AG08396 (cell line): ENCODE results near the gene GORASP2.
"Not testable (repeated sequence)": the region's sequence is repeated elsewhere in the genome, so short reads cannot be mapped to it uniquely, and the experiment has no call there.

Experiments
- DNase-seq: peaks from one replicate; pipeline ENCODE4 v3.0.0; 2012; ENCODE audit warnings: low spot score, mixed read lengths

GORASP2 gene

DNA sequence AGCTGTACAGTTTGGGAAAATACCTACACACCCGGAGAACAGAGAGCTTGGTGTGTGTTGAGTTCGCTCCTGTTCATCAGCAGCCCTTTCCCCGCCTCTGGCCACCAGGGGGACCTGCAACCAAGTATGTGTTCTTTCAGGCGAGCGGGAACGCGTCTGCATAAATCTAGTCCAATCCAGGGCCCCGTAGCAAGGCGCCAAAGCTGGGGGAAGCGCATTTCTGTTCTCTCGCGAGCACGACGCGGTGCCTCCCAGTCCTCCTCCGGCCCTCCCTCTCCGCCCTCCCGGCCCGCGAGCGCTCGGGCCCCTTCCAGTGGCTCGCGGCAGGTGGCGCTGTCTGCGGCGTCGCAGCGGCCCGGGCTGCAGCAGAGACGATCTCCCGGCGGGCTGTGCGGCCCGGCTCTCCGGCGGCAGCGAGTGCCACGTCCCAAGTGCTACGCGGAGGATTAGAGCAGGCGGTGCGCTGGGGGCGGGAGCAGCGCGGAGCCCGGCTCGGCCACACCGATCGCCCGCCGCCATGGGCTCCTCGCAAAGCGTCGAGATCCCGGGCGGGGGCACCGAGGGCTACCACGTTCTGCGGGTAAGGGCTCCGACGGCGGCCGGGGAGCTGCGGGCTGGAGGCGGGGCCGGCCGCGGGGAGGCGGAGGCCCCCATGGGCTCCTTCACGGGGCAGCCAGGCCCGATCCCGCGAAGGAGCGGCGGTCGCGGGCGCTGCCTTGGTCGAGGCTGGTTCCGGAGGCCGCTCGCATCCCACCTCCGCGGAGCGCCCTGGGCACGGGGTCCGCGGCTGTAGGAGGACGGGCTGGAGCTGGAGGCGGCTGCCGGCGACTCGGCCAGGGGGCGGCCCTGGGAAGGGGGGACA lies at the start of gene GORASP2:
Gene GORASP2, plus strand, starts transcription at position 430 of the 862 bp plus-strand sequence. Its CDS starts 88 bp downstream, at position 518.
- DNase-seq: peak; percentile 99

DNA sequence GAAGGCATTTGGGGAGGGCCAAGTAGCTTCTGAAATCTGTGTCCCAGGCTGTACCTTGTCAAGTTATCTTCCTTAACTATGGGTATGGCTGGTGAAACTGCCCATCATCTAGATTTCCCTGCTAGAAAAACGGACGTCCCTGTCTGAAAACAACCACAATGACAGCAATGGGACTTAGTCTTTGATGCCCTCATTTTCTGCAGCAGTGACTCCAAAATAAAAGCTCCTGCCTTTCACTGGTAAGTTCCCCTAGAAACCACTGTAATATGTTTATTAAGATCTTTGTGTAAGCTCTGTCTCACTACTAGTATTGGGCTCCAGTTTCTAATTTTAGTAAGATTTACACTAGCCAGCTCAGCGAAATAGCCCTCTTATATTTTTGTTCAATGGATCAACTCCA lies 47.2 kb upstream of the GORASP2 start:
- no peak for DNase-seq

DNA sequence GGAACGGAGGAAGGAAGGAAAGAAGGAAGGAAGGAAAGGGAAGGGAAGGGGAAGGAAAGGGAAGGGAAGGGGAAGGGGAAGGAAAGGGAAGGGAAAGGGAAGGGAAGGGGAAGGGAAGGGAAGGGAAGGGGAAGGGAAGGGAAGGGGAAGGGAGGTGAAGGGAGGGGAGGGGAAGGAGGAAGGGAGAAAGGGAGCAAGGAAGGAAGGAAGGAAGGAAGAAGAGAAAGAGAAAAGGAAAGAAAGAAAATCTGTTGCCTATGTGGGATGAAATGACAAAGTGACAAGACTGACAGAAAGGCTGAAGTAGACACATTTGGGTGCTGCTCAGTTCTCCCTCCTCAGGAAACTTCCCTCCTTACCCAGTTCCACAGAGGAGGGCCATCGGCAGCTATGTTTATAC lies 46.3 kb upstream of the GORASP2 start:
- DNase-seq: no peak

DNA sequence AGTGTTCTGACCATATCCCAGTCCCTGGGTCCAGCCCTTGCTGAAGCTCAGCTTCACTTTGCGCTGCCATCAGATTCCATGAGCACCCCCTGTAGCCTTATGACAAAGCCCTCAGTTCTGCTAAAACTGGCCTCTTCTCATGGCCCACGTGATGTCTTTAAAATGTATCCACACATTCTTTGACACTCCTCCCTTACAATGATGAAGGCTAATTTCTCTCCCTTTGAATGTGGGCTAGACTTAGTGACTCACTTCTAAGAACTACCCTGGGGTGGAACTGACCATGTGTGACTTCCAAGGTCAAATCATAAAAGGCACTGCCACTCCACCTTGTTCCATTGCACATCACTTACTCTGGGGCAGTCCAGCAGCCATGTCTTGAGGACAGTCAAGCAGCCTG lies 45.4 kb upstream of the GORASP2 start:
- no peak for DNase-seq

DNA sequence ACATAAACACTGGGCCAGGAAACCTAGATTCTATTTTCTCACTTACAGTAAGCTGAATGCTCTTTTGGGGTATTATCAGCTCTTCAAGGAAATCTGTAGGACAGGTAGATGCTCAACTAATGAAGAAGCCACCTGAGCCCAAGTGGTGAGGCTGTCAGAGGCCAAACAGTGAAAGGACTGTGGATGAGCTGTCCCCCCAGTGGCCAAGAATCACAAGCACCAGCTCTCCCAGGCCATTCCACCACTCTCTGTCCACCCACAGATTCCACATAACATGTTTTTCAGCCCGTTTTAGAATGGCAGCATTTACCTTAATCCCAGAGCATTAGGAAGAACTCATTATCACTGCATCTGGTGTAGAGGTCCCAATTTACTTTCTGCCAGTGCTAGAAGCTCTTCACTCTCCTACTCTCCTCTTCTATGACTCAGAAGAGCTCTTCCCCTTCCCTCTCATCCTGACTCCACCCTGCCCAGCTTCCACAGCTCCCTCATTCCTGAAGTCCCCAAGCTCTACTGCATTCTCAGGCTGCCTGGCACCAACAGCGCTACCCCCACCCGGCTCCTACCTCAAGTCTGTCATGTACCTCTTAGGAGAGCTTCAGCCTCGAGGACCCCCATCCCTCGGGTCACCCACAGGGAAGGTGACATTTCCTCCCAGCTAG lies 43.8 kb upstream of the GORASP2 start:
- no peak for DNase-seq

DNA sequence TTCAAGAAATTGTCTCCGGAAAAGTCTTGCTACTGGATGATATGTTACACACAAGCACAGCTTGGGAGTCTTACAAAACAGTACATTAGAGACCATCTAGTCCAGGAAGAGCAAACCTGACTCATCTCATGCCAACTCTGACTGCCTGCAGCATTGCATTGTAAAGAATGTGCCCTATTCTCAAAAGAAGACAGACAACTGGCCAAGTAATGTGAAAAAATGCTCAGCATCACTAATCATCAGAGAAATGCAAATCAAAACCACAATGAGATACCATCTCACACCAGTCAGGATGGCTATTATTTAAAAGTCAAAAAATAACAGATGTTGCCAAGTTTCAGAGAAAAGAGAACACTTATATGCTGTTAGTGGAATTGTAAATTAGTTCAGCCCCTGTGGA lies 42.7 kb upstream of the GORASP2 start:
- peak; percentile 27 for DNase-seq

DNA sequence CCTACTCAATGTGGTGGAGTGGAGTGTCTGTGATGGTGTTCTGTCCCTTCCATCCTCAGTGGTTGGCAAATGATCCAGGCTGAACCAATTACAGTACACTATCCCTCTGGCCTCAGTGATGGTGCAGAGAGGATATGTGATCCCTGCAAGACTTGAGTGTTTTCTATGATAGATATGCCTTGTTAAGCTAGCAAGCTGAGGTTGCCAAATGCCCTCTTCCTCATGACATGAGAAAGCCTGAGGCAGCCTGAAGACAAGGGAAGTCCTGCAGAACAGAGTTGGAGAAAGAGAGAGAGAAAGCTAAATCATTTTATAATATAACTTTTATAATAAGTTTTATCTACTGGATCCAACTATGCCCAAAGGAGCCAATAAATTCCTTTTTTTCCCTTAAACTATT lies 41.6 kb upstream of the GORASP2 start:
- DNase-seq: no peak

DNA sequence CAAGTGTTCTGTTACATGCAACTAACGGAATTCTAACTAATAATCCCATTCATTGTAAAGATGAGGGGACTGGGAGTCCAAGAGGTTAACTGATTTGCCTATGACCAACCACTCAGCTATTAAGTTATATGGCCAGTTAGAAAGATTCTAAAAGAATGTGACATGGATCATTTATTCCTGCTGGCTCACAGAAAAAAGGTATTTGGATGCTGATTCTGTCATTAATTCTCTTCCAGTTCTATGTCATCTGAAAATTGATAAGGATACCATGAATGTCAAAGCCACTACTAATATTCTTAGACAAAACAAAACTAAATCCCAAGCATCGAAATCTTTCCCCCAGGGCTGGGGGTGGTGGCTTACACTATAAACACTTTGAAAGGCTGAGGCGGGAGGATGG lies 41.2 kb upstream of the GORASP2 start:
- no peak for DNase-seq

DNA sequence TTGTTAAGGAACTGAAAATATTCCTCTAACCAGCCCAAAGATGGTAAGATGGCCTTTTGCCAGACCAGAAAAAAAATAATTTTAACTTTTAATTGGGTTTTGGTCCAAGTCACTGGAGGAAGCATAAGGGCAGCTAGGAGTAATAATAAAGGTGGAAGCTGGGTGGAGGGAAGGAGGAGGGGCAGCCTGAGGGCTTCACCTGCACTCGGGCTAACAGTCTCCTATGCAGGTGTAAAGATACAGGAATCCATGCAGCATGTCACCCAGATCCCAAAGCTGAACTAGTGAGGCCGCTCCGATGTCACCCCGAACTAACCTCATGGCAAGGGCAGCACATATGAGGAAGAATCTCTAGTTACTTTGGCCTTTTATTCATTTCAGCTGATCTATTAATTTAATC lies 37.2 kb upstream of the GORASP2 start:
- no peak for DNase-seq

DNA sequence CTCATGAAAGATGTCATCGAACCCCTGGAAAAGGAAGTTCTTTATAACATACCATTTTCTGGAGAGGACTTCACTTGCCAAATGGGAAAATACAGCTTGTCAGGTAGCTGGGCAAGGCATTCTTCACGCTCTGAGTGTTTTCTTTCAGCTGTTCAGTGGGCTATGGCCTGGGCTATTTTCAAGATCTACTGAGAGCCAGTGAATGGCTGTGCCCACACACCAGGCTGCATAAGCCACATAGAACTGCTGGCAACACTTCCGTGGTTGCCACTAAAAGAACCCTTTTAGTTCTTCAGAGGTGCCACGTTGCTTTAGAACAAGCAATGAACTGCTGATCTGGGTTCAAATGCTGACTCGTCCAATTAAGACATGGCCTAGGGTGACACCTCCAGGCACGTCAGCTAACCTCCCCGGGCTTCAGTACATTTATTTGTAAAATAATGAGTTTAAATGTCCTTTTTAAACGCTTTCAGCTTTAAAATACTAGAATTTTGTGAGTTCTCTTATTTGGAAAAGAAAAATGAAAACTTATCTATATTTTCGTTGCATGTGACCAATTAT lies 36.6 kb upstream of the GORASP2 start:
- no peak for DNase-seq

DNA sequence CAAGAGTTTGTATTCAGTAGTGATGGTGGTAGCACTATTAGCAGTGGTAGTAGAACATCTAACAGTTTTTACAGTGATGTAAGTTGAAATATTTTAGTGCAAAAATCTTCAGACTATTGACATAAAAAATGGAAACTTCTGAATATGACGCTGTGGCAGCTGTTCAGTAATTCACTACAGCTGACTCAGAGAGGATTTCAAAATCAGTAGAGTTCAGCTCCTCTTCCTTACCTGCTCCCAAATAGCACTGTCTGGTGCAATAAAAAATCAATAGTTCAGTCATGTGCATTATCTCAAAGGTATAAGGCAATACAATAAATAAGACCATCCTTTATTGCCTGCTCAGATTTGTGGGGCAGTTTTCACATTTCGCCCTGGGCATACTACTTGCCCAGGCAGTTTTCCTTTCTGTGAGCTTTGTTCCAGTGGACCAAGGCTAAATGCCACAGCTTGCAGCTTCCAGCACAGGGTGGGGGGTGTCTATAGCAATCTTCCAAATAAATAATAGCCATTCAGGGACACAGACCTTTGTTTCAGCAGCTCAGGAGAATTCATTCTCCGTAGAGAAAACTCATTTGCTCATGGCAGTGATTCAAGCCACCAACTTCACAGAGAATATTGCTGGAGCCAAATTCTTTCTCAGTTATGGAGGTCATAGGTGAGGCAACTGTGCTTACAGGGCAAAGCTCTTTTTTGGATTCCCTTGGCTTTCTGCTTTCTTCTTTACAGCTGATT lies 33.9 kb upstream of the GORASP2 start:
- no peak for DNase-seq

DNA sequence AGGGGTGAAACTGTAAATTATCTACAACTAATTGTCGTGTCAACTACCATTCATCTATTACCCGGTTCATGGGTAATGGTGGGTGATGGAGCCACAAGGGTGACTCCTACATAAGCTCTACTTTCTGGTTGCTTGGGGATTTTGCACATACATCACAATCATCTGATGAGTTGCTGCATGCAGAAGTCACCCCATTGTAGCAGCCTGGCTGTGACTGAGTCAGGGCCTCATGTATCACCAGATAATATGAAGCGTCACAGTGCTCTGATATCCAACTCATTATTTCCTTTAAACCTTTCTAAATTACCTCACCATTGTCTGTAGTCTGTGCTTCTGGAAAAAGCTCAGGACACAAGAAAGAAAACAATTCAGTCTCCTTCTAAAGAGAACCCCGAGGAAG lies 32.4 kb upstream of the GORASP2 start:
- no peak for DNase-seq

DNA sequence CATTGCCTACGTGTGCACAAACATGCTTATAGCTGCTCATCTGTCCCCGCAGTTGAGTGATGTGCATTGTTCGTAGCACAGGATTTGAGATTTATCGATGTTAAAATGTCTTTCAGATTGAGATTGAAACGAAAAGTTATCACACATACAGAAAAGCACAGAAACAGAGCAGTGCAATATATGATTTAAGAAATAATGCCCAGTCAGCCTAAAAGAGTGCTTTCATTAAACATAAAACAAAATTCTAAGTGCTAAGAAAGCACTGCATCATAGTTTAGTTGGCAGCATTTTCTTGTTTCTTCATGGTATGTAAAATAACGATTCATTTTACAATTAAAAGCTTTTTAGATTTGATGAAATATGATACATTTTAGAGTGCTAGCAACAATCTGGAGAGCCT lies 31.9 kb upstream of the GORASP2 start:
- no peak for DNase-seq

DNA sequence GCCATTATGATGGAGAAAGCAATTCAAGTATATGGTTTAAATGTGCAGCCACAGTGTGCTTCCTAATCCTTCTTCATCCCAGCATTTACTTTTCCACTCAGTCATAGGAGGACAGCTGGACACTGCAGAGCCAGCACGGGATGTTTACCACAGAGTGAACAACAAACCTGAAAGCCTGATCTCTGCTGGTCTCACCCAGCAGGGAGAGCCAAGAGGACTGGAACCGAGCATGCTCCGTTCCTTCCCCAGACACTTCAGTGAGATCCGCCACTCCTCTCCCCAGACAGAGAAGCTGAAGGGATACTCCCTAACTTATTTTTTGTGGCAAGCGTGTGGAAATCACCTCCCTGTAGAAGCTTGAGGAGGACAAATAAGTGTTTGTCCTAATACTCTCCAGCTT lies 23.2 kb upstream of the GORASP2 start:
- no peak for DNase-seq

DNA sequence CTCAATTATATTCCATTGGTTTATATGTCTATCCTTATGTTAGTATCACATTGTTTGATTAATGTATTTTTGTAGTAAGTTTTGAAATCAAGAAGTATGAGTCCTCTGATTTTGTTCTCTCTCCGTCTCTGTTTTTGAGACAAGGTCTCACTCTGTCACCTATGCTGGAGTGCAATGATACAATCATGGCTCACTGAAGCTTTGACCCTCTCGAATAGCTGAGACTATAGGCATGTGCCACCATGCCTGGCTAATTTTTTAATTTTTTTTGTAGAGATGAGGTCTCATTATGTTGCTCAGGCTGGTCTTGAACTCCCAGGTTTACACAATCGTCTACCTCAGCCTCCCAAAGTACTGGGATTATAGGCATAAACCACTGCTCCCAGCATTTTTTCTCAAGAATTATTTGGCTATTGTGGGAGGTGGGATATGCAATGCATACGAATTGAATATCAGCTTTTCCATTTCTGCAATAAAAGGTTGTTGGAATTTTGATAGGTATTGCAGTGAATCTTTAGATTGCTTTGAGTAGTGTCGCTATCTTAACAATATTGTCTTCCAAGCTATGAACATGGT lies 17.7 kb upstream of the GORASP2 start:
- no peak for DNase-seq

DNA sequence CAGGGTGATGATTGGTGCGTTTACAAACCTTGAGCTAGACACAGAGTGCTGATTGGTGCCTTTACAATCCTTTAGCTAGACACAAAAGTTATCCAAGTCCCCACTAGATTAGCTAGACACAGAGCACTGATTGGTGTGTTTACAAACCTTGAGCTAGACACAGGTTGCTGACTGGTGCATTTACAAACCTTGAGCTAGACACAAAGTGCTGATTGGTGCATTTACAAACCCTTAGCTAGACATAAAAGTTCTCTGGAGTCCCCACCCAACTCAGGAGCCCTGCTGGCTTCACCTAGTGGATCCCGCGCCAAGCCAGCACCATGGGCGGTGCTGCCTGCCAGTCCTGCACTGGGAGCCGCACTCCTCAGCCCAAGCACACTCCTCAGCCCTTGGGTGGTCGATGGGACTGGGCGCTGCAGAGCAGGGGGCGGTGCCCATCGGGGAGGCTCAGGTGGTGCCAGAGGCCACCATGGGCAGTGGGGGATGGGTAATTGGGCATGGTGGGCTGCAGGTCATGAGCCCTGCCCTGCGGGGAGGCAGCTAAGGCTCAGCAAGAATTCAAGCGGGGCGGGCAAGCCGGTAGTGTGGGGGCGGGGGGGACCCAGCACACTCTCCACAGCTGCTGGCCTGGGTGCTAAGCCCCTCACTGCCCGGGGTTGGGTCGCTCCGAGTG lies 13.9 kb upstream of the GORASP2 start:
- not testable (repeated sequence) for DNase-seq

DNA sequence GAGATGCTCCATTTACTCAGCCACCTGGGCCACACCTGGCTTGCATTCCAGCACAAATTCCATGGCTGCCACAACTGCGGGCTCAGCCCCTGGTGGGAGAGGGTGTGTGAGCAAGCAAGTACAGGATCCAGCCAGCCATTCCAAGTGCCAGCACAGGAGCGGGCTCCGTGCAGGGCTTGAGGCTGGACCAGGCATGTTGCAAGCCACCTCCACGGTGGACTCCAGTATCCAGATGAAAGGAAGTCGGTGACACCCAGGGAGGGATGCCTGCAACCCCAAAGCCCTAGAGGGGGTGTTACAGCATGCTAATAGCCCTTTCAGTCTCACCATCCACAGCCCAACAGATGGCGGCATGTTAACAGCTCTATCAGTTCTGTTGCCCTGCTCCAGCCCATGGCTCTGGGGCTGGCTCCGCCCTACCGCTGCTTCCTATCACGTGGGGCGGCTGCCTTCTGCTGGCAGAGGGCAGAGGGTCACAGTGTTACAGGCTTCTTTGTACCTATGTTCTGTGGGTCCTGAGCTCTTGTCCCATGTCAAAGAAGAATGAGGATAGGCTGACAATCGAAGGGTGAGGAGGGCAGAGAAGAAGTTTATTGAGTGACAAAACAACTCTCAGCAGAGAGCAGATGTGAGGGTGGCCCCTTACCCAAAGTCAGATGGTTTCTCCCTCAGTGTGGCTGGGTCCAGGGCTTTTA lies 11.7 kb upstream of the GORASP2 start:
- DNase-seq: no peak

DNA sequence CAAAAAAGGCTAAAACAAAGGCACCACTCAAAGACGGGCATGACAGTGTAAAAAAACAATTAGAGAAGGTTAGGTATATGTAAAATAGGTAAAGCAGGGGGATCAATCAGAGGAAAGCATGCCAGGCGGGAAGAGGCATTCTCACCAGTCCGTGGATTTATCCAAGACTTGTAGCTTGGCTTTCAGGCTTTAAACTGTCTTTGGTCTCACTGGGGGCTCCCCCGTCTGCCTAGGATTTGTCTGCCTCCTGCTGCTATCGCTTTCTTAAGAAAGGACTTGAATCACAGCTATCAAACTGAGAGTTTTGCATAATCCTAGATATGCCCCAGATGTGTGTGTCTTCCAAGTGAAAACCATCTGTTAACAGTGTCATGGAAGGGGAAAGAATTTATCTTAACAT lies 11.1 kb upstream of the GORASP2 start:
- no peak for DNase-seq

DNA sequence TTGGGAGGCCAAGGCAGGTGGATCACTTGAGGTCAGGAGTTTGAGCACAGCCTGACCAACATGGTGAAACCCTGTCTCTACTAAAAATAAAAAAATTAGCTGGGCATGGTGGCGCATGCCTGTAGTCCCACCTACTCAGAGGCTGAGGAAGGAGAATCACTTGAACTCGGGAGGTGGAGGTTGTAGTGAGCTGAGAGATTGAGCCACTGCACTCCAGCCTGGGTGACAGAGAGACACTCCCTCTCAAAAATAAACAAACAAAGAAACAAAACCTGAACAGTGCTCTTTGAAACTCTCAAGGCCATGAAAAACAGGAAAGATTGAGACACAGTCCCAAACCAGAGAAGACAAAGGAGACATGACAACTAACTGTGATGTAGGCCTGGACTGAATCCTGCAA lies 7.2 kb upstream of the GORASP2 start:
- not testable (repeated sequence) for DNase-seq

DNA sequence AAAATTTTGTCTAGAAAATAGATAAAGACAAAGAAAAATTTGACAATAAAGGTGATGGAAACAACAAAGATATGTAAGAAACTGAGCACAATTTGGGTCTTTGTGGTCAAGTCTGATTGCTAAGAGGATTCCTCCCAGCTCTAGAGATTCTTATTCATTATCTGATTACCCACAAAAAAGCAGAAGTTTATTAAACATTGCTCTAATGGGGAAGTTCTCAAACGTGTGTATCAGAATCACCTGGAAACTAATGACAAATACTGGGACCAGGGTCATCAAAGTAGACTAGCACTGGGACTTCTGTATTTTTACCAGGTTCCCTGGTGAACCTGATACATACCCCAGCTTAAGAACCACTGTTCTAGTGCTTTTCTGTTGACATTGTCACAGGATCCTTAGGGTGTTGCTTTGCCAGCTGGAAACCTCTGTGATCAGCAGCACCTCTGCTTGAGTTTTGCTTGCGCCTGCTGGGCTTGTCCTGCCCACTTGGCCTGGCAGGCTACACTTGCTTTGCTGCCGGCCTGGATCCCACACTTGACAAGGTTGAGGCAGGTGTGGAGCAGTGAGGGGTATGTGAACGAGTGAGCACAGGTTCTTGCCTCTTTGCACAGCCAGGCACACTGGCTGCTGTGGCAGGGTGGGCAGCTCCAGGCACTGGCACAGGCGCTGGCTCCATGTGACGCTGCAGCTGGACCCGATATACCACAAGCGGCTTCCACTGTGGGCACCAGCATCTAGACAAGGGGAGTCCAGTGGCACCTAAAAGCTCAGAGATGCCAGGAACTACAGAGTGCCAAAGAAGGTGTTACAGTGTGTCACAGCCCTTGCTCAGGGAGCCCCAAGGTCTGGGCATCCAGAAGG lies 6.2 kb upstream of the GORASP2 start:
- DNase-seq: no peak
